Neural progenitor cell (in vitro differentiated cells): Measurements from ENCODE around the gene SIPA1L2. TPM values are rescaled to one million over a fixed set of nuclear protein-coding genes. Genes with fewer than 3 reads are reported as not detected.
"Not testable (repeated sequence)": the region's sequence is repeated elsewhere in the genome, so short reads cannot be mapped to it uniquely, and the experiment has no call there.

Experiments used
- DNase-seq: peaks from one replicate; pipeline ENCODE4 v3.0.0-alpha.2; 2016; ENCODE audit warnings: low spot score
- H2AFZ ChIP-seq: fragments of 200-600 bp; sonication (generic); replicated peaks from 2 replicates; pipeline ENCODE4 v1.6.1; 2016; ENCODE audit warnings: antibody characterized with exemption
- H3F3A ChIP-seq: fragments of 200-600 bp; sonication (generic); 2 replicates; pipeline ENCODE4 v1.6.1; 2016; ENCODE audit warnings: antibody characterized with exemption, low read depth
- H3K27ac ChIP-seq: fragments of 200-600 bp; sonication (generic); 2 replicates; pipeline ENCODE4 v1.5.1; 2016; ENCODE audit warnings: mild to moderate bottlenecking
- H3K27me3 ChIP-seq: fragments of 200-600 bp; sonication (generic); 2 replicates; pipeline ENCODE4 v1.6.1; 2016; ENCODE audit warnings: mild to moderate bottlenecking, moderate library complexity
- H3K36me3 ChIP-seq: fragments of 200-600 bp; sonication (generic); 2 replicates; pipeline ENCODE4 v1.5.1; 2016
- H3K4me1 ChIP-seq: fragments of 200-600 bp; sonication (generic); 2 replicates; pipeline ENCODE4 v1.6.1; 2016; ENCODE audit warnings: mixed run types
- H3K4me2 ChIP-seq: fragments of 200-600 bp; sonication (generic); 2 replicates; pipeline ENCODE4 v1.6.1; 2016
- H3K4me3 ChIP-seq: fragments of 200-600 bp; sonication (generic); 2 replicates; pipeline ENCODE4 v1.5.1; 2016
- H3K79me2 ChIP-seq: fragments of 200-600 bp; sonication (generic); 2 replicates; pipeline ENCODE4 v1.6.1; 2016; ENCODE audit warnings: low read depth
- H3K9ac ChIP-seq: fragments of 200-600 bp; sonication (generic); 2 replicates; pipeline ENCODE4 v1.6.1; 2016
- H3K9me3 ChIP-seq: fragments of 200-600 bp; sonication (generic); 2 replicates; pipeline ENCODE4 v1.5.1; 2016; ENCODE audit warnings: low read depth
- H4K20me1 ChIP-seq: fragments of 200-600 bp; sonication (generic); 2 replicates; pipeline ENCODE4 v1.6.1; 2016; ENCODE audit warnings: low read depth
- H3K27ac Mint-ChIP-seq: 3 replicates; pipeline ENCODE4 v1.8.0; 2021; ENCODE audit warnings: mixed read lengths
- H3K27me3 Mint-ChIP-seq: 2 replicates; pipeline ENCODE4 v1.8.0; 2022; ENCODE audit warnings: low read depth, mild to moderate bottlenecking, inconsistent platforms, moderate library complexity, mixed read lengths; ENCODE audit not compliant: insufficient read depth
- H3K36me3 Mint-ChIP-seq: 3 replicates; pipeline ENCODE4 v1.8.0; 2021; ENCODE audit warnings: mixed read lengths
- H3K4me1 Mint-ChIP-seq: 3 replicates; pipeline ENCODE4 v1.8.0; 2021; ENCODE audit warnings: mixed read lengths
- H3K4me3 Mint-ChIP-seq: 3 replicates; pipeline ENCODE4 v1.8.0; 2021; ENCODE audit warnings: mild to moderate bottlenecking, moderate library complexity, mixed read lengths
- H3K9me3 Mint-ChIP-seq: 3 replicates; pipeline ENCODE4 v1.8.0; 2020; ENCODE audit warnings: mixed read lengths
- CTCF ChIP-seq: fragments of 200-600 bp; sonication (generic); IDR thresholded peaks from 2 replicates; pipeline ENCODE4 v1.5.1; 2017; ENCODE audit warnings: antibody characterized with exemption, mild to moderate bottlenecking
- EZH2 ChIP-seq: fragments of 200-600 bp; sonication (generic); IDR thresholded peaks from 2 replicates; pipeline ENCODE4 v1.6.1; 2017; ENCODE audit warnings: antibody characterized with exemption, mild to moderate bottlenecking, moderate library complexity
- EZH2phosphoT487 ChIP-seq: fragments of 200-600 bp; sonication (generic); IDR thresholded peaks from 2 replicates; pipeline ENCODE4 v1.6.1; 2017; ENCODE audit warnings: antibody characterized with exemption
- total RNA-seq: library from RNA; depleted of rRNA; stranded (reverse); fragments of >200 nt; gene quantifications from 2 replicates; pipeline ENCODE4 v1.2.3, GENCODE V29; 2015; ENCODE audit warnings: low replicate concordance

Gene SIPA1L2
- total RNA-seq, 1 donor from 2014 or later: 24.8 TPM

- no peak overlapping the region for H3K4me3 Mint-ChIP-seq
- Histone ChIP-seq H3K27ac (no peak overlapping the region), H3K9ac (no peak overlapping the region), H3F3A (no peaks in the 10 kb centered on the region), H3K4me3 (no peak overlapping the region), H3K79me2 (peaks cover 34% of the 10 kb centered on the region), H3K4me1 (peaks cover 36% of the 10 kb centered on the region), H3K9me3 (no peaks in the 10 kb centered on the region), H4K20me1 (no peaks in the 10 kb centered on the region), H3K36me3 (no peaks in the 10 kb centered on the region), H3K4me2 (no peak overlapping the region), H3K27me3 (no peaks in the 10 kb centered on the region), H2AFZ (no peak overlapping the region)
- H3K27me3 Mint-ChIP-seq: peaks cover 2% of the 10 kb centered on the region
- H3K36me3 Mint-ChIP-seq: peaks cover 33% of the 10 kb centered on the region
- DNase-seq: no peak
- TF ChIP-seq EZH2phosphoT487 (no peak), EZH2 (no peak), CTCF (peak; percentile 26)
- peaks cover 56% of the 10 kb centered on the region for H3K4me1 Mint-ChIP-seq
- peaks cover 17% of the 10 kb centered on the region for H3K9me3 Mint-ChIP-seq
- no peak overlapping the region for H3K27ac Mint-ChIP-seq
These were observed 18.1 kb downstream of the SIPA1L2 start for GRCh38 chr1:232611834-232612233.

GRCh38 chr1:232610902-232611745, 18.8 kb downstream of the SIPA1L2 start:
- Mint-ChIP-seq H3K4me1 (peaks cover 50% of the 10 kb centered on the region), H3K9me3 (peaks cover 17% of the 10 kb centered on the region), H3K27ac (peak overlapping the region; percentile 38), H3K36me3 (peaks cover 33% of the 10 kb centered on the region)
- H3F3A ChIP-seq, H3K27me3 Mint-ChIP-seq, H4K20me1 ChIP-seq, H3K27me3 ChIP-seq, H3K9ac ChIP-seq, H3K4me3 ChIP-seq, H3K4me2 ChIP-seq, H2AFZ ChIP-seq, H3K4me3 Mint-ChIP-seq, H3K27ac ChIP-seq, H3K9me3 ChIP-seq, DNase-seq, H3K36me3 ChIP-seq: not testable (repeated sequence)
- Histone ChIP-seq H3K4me1 (peaks cover 29% of the 10 kb centered on the region), H3K79me2 (peaks cover 27% of the 10 kb centered on the region)

GRCh38 chr1:232610192-232610901, 19.6 kb downstream of the SIPA1L2 start:
- no peak overlapping the region for H3K4me3 ChIP-seq
- H3K79me2 ChIP-seq: peaks cover 26% of the 10 kb centered on the region
- DNase-seq: no peak
- H3K27ac ChIP-seq: no peak overlapping the region
- H3K4me3 Mint-ChIP-seq: no peak overlapping the region
- peaks cover 17% of the 10 kb centered on the region for H3K9me3 Mint-ChIP-seq
- H3K4me1 ChIP-seq: peaks cover 22% of the 10 kb centered on the region
- TF ChIP-seq EZH2: no peak
- TF ChIP-seq EZH2phosphoT487: no peak
- no peak for TF ChIP-seq CTCF
- H3K4me1 Mint-ChIP-seq: peaks cover 42% of the 10 kb centered on the region
- H4K20me1 ChIP-seq: no peaks in the 10 kb centered on the region
- no peaks in the 10 kb centered on the region for H3F3A ChIP-seq
- no peaks in the 10 kb centered on the region for H3K36me3 ChIP-seq
- H3K36me3 Mint-ChIP-seq: peaks cover 36% of the 10 kb centered on the region
- no peaks in the 10 kb centered on the region for H3K27me3 ChIP-seq
- H3K9ac ChIP-seq: no peak overlapping the region
- H3K27ac Mint-ChIP-seq: peak overlapping the region; percentile 10
- no peak overlapping the region for H2AFZ ChIP-seq
- peaks cover 2% of the 10 kb centered on the region for H3K27me3 Mint-ChIP-seq
- H3K9me3 ChIP-seq: no peaks in the 10 kb centered on the region
- no peak overlapping the region for H3K4me2 ChIP-seq

- no peak overlapping the region for H3K4me2 ChIP-seq
- Mint-ChIP-seq H3K27me3 (peaks cover 2% of the 10 kb centered on the region), H3K4me3 (no peak overlapping the region), H3K4me1 (peaks cover 23% of the 10 kb centered on the region), H3K36me3 (peaks cover 54% of the 10 kb centered on the region), H3K9me3 (peaks cover 29% of the 10 kb centered on the region), H3K27ac (no peak overlapping the region)
- no peaks in the 10 kb centered on the region for H3K27me3 ChIP-seq
- DNase-seq: no peak
- no peak for TF ChIP-seq EZH2
- TF ChIP-seq CTCF: no peak
- TF ChIP-seq EZH2phosphoT487: no peak
- H3K4me3 ChIP-seq: no peak overlapping the region
- H3K4me1 ChIP-seq: peaks cover 3% of the 10 kb centered on the region
- no peak overlapping the region for H2AFZ ChIP-seq
- no peak overlapping the region for H3K27ac ChIP-seq
- H4K20me1 ChIP-seq: no peaks in the 10 kb centered on the region
- no peaks in the 10 kb centered on the region for H3F3A ChIP-seq
- H3K79me2 ChIP-seq: peaks cover 12% of the 10 kb centered on the region
- no peak overlapping the region for H3K9ac ChIP-seq
- H3K9me3 ChIP-seq: no peaks in the 10 kb centered on the region
- no peaks in the 10 kb centered on the region for H3K36me3 ChIP-seq
These were observed 21.5 kb downstream of the SIPA1L2 start for GRCh38 chr1:232608427-232608826.
